K562 (cell line): ENCODE measurements around the gene MANBA. TPM values are rescaled to one million over a fixed set of nuclear protein-coding genes. Genes with fewer than 3 reads are reported as not detected.
A peak's percentile ranks its signal among the peaks of the same experiment; 100 is the strongest.

Experiments used
- CEBPG ChIP-seq, 3 experiments: fragments of 200-800 bp in 1 of 3; sonication (Bioruptor generic) in 1 of 3; sonication (generic) in 1 of 3; formaldehyde crosslinking in 1 of 3; IDR thresholded peaks in 2 of 3; conservative IDR thresholded peaks in 1 of 3; 2 replicates each; pipeline versions ENCODE4 v1.6.1 to v1.8.0; 2016 to 2022; ENCODE audit warnings: missing compliant biosample characterization in 2 of 3, missing genetic modification characterization in 2 of 3, mild to moderate bottlenecking in 1 of 3, missing genetic modification reagents in 1 of 3
- HMG20B ChIP-seq: fragments of 250-450 bp; sonication (Bioruptor Pico); IDR thresholded peaks from 2 replicates; pipeline ENCODE4 v1.5.0; 2021; ENCODE audit warnings: mild to moderate bottlenecking
- SP1 ChIP-seq: sonication (generic); formaldehyde crosslinking; IDR thresholded peaks from 2 replicates; pipeline ENCODE4 v1.8.1; 2022; ENCODE audit warnings: mild to moderate bottlenecking, missing genetic modification reagents
- ZKSCAN3 ChIP-seq: fragments of 250-450 bp; sonication (Bioruptor Pico); IDR thresholded peaks from 2 replicates; pipeline ENCODE4 v1.4.0; 2020
- ZNF134 ChIP-seq: fragments of 250-450 bp; sonication (Bioruptor Pico); conservative IDR thresholded peaks from 2 replicates; pipeline ENCODE4 v1.4.0; 2020
- ZNF232 ChIP-seq: sonication (generic); formaldehyde crosslinking; IDR thresholded peaks from 2 replicates; pipeline ENCODE4 v1.8.0; 2022; ENCODE audit warnings: mild to moderate bottlenecking, missing genetic modification reagents
- ZNF24 ChIP-seq: fragments of 450-650 bp; IDR thresholded peaks from 2 replicates; pipeline ENCODE4 v1.6.1; 2016
- ZNF778 ChIP-seq: fragments of 450-650 bp; formaldehyde crosslinking; IDR thresholded peaks from 2 replicates; pipeline ENCODE4 v1.4.0; 2020; ENCODE audit warnings: mild to moderate bottlenecking, moderate library complexity
- polyA plus RNA-seq, 8 experiments: library from polyadenylated mRNA; depleted of rRNA in 4 of 8; stranded (reverse) in 5 of 8; unstranded in 3 of 8; fragments of >200 nt; fragmentation: Nextera tagmentation in 2 of 8; fragmentation: Illumina TruSeq in 1 of 8; extraction: Ambion mirVana in 2 of 8; extraction: Trizol in 1 of 8; gene quantifications; 2 replicates each; pipeline versions ENCODE4 v1.2.1 to v1.2.3, GENCODE V29; 2011 to 2014; ENCODE audit warnings: inconsistent platforms in 1 of 8, missing spikeins in 1 of 8
- total RNA-seq, 7 experiments: library from RNA; depleted of rRNA in 6 of 7; stranded (reverse); fragments of >200 nt in 6 of 7; fragmentation: Illumina TruSeq in 2 of 7; extraction: Trizol in 2 of 7; gene quantifications; 2 replicates each; pipeline versions ENCODE4 v1.2.1 to v1.2.3, GENCODE V29; 2011 to 2021; ENCODE audit warnings: low replicate concordance in 1 of 7
- TF ChIP-seq, protein P1 (sequence below): fragments of 200-600 bp; sonication (generic); IDR thresholded peaks from one replicate; pipeline ENCODE4 v1.6.1; 2012; ENCODE audit warnings: mild to moderate bottlenecking, low read depth, low read length, inconsistent platforms
- TF ChIP-seq, protein P2 (sequence below): fragments of 250-450 bp; sonication (Bioruptor Pico); IDR thresholded peaks from 2 replicates; pipeline ENCODE4 v1.8.0; 2022; ENCODE audit warnings: moderate library complexity, mild to moderate bottlenecking, inconsistent platforms
- TF ChIP-seq, protein P3 (sequence below): fragments of 450-650 bp; IDR thresholded peaks from 2 replicates; pipeline ENCODE4 v1.6.1; 2016; ENCODE audit warnings: borderline replicate concordance

MANBA gene
- total and polyA plus RNA-seq, 9 of the 15 experiments (the other 6 are each of a cell fraction or from before 2014, with no cell fraction given): 1.8 to 12.9 (median 7.7) TPM

DNA sequence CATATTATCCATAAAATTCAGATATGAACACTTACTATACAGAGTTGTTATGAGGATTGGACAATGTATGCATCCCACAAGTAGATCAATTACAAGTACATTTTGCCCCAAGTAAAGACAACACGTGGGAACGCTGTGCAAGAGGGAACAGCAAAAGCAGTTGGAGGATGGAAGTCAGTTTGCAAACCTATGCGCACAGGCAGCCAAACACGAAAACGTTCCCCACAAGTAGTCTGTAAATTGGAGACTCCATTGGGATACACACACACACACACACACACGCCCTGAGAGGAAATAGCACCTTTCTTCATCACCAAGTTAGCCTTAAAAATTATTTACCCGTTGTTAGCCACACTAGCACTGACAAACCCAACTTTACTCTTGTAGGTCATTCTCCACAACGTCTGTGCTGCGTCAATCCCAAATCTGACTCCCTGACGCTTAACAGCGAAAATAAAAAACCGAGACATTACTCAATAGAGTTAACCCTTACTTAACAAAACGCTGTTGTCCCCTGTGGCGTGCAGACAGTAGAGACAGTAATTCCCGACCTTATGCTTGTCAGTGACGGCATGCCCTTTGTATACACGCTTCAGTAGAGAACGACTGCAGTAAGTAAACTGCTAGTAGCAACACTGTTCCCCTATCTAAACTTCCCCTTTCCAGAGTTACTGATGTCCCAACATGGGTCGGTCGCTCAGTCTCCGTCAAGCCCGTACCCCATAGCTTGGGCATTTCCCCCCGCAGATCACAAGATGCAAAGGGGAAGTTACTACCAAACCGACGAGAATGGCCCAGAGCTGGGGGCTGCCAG is 730 bp downstream of the MANBA start (continued):
- TF ChIP-seq, protein P1, sequence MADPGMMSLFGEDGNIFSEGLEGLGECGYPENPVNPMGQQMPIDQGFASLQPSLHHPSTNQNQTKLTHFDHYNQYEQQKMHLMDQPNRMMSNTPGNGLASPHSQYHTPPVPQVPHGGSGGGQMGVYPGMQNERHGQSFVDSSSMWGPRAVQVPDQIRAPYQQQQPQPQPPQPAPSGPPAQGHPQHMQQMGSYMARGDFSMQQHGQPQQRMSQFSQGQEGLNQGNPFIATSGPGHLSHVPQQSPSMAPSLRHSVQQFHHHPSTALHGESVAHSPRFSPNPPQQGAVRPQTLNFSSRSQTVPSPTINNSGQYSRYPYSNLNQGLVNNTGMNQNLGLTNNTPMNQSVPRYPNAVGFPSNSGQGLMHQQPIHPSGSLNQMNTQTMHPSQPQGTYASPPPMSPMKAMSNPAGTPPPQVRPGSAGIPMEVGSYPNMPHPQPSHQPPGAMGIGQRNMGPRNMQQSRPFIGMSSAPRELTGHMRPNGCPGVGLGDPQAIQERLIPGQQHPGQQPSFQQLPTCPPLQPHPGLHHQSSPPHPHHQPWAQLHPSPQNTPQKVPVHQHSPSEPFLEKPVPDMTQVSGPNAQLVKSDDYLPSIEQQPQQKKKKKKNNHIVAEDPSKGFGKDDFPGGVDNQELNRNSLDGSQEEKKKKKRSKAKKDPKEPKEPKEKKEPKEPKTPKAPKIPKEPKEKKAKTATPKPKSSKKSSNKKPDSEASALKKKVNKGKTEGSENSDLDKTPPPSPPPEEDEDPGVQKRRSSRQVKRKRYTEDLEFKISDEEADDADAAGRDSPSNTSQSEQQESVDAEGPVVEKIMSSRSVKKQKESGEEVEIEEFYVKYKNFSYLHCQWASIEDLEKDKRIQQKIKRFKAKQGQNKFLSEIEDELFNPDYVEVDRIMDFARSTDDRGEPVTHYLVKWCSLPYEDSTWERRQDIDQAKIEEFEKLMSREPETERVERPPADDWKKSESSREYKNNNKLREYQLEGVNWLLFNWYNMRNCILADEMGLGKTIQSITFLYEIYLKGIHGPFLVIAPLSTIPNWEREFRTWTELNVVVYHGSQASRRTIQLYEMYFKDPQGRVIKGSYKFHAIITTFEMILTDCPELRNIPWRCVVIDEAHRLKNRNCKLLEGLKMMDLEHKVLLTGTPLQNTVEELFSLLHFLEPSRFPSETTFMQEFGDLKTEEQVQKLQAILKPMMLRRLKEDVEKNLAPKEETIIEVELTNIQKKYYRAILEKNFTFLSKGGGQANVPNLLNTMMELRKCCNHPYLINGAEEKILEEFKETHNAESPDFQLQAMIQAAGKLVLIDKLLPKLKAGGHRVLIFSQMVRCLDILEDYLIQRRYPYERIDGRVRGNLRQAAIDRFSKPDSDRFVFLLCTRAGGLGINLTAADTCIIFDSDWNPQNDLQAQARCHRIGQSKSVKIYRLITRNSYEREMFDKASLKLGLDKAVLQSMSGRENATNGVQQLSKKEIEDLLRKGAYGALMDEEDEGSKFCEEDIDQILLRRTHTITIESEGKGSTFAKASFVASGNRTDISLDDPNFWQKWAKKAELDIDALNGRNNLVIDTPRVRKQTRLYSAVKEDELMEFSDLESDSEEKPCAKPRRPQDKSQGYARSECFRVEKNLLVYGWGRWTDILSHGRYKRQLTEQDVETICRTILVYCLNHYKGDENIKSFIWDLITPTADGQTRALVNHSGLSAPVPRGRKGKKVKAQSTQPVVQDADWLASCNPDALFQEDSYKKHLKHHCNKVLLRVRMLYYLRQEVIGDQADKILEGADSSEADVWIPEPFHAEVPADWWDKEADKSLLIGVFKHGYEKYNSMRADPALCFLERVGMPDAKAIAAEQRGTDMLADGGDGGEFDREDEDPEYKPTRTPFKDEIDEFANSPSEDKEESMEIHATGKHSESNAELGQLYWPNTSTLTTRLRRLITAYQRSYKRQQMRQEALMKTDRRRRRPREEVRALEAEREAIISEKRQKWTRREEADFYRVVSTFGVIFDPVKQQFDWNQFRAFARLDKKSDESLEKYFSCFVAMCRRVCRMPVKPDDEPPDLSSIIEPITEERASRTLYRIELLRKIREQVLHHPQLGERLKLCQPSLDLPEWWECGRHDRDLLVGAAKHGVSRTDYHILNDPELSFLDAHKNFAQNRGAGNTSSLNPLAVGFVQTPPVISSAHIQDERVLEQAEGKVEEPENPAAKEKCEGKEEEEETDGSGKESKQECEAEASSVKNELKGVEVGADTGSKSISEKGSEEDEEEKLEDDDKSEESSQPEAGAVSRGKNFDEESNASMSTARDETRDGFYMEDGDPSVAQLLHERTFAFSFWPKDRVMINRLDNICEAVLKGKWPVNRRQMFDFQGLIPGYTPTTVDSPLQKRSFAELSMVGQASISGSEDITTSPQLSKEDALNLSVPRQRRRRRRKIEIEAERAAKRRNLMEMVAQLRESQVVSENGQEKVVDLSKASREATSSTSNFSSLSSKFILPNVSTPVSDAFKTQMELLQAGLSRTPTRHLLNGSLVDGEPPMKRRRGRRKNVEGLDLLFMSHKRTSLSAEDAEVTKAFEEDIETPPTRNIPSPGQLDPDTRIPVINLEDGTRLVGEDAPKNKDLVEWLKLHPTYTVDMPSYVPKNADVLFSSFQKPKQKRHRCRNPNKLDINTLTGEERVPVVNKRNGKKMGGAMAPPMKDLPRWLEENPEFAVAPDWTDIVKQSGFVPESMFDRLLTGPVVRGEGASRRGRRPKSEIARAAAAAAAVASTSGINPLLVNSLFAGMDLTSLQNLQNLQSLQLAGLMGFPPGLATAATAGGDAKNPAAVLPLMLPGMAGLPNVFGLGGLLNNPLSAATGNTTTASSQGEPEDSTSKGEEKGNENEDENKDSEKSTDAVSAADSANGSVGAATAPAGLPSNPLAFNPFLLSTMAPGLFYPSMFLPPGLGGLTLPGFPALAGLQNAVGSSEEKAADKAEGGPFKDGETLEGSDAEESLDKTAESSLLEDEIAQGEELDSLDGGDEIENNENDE: no peak
- TF ChIP-seq ZNF24 (0 out of 2 replicates have a peak, but pooled peaks have one; percentile 72), HMG20B (no peak), ZKSCAN3 (CRISPR knock-in tag) (no peak), ZNF134 (CRISPR knock-in tag) (no peak), CEBPG (CRISPR knock-in tag; IDR thresholded peaks at IDR 0.05) (no peak), CEBPG (tag; conservative IDR thresholded peaks at IDR 0.05 in 1 of 2, IDR thresholded peaks at IDR 0.05 in 1 of 2) (peak in 1 of 2 experiments; percentile 61; a peak in 2 of 4 replicates), ZNF778 (CRISPR knock-in tag) (no peak), ZNF232 (CRISPR knock-in tag) (peak; percentile 70), SP1 (CRISPR knock-in tag) (no peak)
- TF ChIP-seq, protein P2, sequence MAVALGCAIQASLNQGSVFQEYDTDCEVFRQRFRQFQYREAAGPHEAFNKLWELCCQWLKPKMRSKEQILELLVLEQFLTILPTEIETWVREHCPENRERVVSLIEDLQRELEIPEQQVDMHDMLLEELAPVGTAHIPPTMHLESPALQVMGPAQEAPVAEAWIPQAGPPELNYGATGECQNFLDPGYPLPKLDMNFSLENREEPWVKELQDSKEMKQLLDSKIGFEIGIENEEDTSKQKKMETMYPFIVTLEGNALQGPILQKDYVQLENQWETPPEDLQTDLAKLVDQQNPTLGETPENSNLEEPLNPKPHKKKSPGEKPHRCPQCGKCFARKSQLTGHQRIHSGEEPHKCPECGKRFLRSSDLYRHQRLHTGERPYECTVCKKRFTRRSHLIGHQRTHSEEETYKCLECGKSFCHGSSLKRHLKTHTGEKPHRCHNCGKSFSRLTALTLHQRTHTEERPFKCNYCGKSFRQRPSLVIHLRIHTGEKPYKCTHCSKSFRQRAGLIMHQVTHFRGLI (CRISPR knock-in tag): no peak
- TF ChIP-seq, protein P3, sequence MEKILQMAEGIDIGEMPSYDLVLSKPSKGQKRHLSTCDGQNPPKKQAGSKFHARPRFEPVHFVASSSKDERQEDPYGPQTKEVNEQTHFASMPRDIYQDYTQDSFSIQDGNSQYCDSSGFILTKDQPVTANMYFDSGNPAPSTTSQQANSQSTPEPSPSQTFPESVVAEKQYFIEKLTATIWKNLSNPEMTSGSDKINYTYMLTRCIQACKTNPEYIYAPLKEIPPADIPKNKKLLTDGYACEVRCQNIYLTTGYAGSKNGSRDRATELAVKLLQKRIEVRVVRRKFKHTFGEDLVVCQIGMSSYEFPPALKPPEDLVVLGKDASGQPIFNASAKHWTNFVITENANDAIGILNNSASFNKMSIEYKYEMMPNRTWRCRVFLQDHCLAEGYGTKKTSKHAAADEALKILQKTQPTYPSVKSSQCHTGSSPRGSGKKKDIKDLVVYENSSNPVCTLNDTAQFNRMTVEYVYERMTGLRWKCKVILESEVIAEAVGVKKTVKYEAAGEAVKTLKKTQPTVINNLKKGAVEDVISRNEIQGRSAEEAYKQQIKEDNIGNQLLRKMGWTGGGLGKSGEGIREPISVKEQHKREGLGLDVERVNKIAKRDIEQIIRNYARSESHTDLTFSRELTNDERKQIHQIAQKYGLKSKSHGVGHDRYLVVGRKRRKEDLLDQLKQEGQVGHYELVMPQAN: no peak
